M059J (cell line): ENCODE measurements around the gene SULT2A1. TPM values are rescaled to one million over a fixed set of nuclear protein-coding genes. Genes with fewer than 3 reads are reported as not detected.
"Not testable (repeated sequence)": the region's sequence is repeated elsewhere in the genome, so short reads cannot be mapped to it uniquely, and the experiment has no call there.

Experiments used
- DNase-seq: peaks from one replicate; pipeline ENCODE4 v3.0.0-alpha.2; 2012; ENCODE audit warnings: low read depth
- total RNA-seq: library from RNA; depleted of rRNA; stranded (reverse); fragments of >200 nt; shearing (Covaris generic); gene quantifications from 2 replicates; pipeline ENCODE4 v1.2.3, GENCODE V29; 2014; rRNA removed

Gene SULT2A1, protein sequence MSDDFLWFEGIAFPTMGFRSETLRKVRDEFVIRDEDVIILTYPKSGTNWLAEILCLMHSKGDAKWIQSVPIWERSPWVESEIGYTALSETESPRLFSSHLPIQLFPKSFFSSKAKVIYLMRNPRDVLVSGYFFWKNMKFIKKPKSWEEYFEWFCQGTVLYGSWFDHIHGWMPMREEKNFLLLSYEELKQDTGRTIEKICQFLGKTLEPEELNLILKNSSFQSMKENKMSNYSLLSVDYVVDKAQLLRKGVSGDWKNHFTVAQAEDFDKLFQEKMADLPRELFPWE
- not detected in 2 replicates for total RNA-seq

DNA sequence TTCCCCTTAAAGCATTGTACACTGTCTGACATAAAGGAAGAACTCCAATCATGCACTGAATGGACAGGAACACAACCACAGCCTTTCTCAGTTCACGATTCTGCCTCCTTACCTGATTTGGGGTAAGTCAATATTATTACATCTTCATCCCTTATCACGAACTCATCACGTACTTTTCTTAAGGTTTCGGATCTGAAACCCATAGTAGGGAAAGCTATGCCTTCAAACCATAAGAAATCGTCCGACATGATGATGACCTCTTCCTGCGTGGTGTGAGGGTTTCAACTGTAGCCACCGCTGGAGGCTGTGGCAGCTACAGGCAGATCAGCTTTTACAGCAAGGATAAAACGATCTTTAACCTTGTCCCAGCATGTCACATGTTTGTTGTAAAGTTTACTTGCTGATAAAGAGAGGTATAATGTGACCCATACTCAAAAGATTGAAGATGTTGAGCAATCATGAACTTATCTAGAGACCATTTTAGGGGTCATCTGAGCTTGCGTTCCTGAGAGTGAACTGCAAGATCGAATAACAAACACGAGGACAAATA lies at the start of gene SULT2A1:
TSS of gene SULT2A1 (minus strand) at position 306 of the 550 bp plus-strand sequence. CDS start at position 248, 58 bp downstream.
- no peak for DNase-seq

DNA sequence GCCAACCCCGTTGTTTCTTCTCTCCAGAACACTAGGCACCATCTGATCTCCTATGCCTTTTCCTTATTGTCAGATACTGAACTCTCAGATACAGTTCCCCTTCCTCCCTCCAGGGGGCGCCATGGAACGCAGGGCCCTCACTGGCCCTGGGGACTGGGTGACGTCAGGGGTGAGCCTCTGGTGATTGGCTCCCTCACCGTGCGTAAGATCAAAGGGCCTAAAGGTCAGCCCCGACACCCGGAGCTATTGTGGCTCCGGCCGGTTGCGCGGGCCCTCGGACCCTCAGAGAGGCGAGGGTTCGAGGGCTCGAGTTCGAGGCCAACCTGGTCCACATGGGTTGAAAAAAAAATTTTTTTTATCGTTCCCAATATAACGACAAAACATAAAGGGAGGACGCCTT lies 42.5 kb upstream of the SULT2A1 start:
- DNase-seq = not testable (repeated sequence)

DNA sequence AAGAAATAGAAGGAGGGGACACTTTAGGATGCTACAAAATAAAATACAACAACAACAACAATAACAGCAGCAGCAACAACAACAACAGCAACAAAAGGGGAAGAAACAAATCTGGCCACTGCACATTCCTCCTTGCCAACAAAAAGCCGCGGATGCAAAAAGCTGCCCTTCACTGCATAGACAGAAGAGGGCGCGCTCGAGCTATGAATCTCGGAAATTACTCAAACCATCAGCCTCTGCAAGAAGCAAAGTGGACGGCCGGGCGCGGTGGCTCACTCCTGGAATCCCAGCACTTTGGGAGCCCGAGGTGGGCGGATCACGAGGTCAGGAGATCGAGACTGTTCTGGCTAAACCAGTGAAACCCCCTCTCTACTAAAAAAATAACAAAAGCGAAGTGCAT lies 34.0 kb upstream of the SULT2A1 start:
- DNase-seq = not testable (repeated sequence)

DNA sequence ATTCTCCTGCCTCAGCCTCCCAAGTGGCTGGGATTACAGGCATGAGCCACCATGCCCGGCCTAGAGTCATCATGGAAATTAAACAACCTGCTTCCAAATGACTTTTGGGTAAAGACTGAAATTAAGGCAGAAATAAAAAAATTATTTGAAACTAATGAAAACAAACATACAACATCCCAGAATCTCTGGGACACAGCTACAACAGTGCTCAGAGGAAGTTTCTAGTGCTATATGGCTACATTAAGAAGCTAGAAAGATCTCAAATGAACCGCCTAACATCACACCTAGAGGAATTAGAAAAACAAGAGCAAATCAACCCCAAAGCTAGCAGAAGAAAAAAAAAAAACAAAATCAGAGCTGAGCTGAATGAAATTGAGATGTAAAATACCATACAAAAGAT lies 24.1 kb upstream of the SULT2A1 start:
- DNase-seq = not testable (repeated sequence)

DNA sequence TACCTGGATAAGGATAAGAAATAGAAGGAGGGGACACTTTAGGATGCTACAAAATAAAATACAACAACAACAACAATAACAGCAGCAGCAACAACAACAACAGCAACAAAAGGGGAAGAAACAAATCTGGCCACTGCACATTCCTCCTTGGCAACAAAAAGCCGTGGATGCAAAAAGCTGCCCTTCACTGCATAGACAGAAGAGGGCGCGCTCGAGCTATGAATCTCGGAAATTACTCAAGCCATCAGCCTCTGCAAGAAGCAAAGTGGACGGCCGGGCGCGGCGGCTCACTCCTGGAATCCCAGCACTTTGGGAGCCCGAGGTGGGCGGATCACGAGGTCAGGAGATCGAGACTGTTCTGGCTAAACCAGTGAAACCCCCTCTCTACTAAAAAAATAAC lies 23.2 kb upstream of the SULT2A1 start:
- DNase-seq = not testable (repeated sequence)

DNA sequence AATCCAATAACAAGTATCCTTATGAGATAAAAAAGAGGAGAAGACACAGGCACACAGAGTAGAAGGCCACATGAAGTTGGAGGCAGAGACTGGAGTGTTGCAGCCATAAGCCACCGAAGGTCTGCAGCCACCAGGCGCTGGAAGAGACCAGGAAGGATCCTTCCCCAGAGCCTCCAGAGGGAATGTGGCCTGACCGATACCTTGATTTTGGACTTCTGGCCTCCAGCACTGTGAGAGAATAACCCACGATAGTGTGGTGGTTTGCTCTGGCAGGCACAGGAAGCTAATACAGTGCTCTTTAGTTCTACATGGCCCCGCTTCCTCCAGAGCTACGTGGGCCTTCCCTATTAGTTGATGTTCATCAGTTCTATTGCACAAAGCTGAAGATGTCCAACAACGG lies 15.3 kb upstream of the SULT2A1 start:
- DNase-seq = no peak

DNA sequence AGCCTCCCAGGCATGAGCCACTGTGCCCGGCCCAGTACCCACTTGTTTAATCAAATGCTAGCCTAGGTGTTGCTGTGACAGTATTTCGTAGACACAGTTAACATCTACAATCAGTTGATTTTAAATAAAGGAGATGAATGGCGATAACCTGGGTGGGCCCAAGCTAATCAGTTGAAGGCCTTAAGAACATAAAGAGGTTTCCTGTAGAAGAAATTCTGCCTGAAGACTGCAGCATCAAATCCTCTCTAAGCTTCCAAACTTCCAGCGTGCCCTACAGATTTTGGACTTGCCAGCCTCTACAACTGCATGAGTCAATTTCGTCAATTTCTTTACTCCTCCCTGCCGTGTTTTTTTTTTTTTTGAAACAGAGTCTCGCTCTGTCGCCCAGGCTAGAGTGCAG lies 13.2 kb upstream of the SULT2A1 start:
- no peak for DNase-seq

DNA sequence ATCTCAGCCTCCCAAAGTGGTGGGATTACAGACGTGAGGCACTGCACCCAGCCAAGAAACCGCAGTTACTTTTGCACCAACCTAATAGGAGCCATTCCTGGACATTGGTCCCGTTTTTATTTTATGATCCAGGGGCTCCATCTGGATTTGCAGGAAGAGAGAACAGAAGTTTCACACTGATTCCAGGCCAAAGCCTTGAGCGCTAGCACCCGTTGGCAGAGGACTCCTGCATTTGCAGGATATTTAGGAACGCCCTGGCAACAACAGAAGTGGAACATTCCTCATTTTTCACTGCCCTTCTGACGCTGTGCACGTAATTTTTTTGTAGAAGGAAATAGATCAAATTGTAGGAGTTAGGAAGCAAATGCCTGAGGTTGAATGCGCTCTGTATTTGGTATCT lies 11.7 kb upstream of the SULT2A1 start:
- DNase-seq = no peak

DNA sequence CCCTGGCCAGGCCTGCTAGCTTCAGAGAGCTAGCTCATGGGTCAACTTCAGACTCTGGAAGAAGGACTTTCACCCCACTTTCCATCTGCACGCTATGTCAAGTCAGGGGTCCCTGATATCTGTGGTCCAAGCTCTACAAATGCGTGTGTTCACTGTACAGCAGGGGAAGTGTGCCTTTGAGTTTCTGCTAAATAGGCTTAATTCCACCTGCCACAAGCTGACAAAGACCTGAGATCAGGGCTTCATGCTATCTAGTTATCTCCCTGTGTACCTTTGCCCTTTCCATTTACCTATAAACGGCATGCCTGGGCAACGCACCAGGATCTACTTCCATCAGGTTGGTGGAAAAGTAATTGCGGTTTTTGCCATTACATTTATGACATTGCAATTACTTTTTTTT lies 10.7 kb upstream of the SULT2A1 start:
- DNase-seq = no peak

DNA sequence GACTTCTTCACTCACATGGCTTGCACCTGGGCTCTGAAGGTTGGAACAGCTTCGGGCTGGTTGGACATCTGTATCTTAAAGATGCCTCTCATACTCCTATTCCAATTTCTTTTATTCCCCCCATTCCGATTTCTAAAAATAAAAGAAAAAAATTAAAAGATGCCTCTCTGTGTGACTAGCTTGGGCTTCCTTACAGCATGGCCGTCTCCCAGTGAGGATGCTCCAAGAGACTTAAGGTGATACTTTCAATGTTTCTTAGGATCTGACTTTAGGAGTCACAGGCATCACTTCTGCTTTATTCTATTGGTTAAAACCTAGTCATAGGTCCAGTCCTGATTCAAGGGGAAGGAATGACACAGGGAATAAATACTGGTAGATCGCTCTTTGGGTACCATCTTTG lies 9.9 kb upstream of the SULT2A1 start:
- no peak for DNase-seq

DNA sequence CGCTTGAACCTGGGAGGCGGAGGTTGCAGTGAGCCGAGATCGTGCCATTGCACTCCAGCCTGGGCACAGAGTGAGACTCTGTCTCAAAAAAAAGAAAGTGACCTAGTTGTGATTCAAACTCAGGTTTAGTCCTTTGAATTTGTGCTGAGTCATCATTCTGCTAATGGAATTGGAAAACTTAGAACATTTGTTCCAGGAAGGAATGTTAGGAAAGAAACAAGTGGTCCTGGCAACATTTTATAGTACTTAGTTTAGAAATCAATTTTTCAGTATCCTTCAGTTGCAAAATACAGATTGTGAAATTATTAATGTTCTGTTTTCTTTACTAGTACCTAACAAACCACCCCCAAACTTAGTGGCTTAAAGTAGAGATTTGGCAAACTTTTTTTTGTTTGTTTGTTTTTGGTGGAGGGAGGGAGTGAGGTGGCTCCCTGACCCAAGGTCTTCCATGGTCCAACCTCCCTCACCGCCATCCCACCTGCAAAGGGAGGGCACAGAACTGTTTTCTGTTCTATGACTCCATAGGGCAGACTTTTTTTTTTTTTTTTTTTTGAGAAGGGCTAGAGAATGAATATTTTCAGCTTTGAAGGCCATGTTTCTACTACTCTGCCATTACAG lies 9.2 kb upstream of the SULT2A1 start:
- no peak for DNase-seq

DNA sequence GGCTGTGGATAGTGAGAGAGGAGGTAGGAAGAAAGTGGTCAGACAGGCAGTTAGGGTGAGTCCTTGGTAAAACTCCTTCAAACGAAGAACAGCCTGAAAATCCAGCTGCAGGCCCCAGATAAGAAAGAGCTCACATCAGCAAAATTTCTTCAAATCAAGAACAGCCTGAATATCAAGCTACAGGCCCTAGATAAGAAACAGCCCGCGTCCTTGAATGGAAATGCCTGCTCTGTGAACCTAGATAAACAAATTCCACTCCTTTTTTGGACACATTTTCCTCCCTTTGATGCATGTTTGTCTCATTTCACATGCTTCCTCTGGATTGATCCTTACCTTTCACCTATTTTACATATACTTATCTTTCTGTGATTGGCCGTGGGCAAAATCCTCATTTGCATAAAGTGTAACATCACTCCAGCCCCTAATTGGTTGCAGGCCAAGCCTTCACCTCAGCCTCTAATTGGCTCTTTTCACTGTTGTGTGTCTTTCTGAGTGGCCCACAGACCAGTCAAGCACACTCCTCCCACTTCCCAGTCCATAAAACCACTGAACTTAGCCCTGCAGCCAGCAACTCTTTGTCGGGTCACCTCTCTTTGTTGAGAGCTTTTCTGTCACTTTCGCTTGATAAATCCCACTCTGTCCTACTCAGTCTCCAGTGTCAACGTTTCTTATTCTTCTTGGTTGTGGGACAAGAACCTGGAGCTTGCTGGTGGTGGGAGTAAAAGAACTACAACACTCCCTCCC lies 6.0 kb upstream of the SULT2A1 start:
- peak; percentile 20 for DNase-seq

DNA sequence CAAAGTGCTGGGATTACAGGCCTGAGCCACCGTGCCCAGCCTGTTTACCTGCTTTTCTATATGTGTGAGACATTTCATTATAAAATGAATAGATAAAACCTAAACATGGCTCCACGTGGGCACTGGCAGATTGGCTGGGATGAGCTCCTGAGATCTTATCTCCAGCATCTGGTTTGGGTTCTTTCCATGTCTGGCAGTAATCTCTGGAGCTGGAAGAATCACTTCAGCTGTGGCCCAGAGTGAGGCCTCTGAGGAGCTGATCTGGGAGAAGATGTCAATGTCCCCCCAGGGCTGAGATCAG lies 5.5 kb upstream of the SULT2A1 start:
- no peak for DNase-seq

DNA sequence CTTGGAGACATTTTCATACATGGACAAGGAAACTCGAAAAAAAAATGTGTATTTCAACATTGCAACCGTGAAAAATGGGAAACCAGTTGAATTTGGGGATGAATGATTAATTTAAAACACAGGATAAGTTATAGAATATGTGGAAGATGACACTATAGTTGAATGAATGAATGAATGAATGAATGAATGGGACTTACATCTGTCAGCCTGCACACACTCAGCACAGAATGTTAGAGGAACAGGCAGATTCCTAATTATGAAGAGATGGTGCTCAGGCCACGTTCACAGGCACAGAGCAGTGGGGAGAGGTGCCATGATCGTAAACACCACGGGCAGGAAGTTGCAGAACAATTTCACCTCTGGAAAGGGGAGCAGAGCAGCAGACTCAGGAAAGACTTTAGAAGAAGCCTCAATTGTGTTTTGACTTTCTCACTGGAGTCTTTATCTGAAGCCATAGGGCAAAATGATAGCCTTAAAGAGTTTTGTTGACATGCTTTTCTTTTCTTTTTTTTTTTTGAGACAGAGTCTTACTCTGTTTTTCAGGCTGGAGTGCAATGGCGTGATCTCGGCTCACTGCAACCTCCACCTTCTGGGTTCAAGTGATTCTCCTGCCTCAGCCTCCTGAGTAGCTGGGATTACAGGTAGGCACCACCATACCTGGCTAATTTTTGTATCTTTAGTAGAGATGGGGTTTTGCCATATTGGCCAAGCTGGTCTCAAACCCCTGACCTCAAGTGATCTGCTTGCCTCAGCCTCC lies 4.9 kb upstream of the SULT2A1 start:
- DNase-seq = no peak

DNA sequence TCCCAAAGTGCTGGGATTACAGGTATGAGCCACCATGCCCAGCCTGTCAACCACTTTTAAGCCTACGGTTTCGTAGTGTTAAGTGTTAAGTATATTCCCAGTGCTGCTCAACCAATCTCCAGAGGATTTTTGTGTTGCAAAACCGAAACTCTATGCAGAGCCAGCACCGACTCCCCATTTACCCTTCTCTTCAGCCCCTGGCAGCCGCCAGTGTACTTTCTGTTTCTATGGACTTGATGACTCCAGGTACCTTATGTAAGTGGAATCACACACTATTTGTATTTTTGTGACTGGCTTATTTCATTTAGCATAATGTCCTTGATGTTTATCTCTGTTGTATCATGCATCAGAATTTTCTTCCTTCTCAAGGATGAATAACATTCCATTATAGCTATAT lies 1.1 kb downstream of the SULT2A1 start:
- DNase-seq = no peak

DNA sequence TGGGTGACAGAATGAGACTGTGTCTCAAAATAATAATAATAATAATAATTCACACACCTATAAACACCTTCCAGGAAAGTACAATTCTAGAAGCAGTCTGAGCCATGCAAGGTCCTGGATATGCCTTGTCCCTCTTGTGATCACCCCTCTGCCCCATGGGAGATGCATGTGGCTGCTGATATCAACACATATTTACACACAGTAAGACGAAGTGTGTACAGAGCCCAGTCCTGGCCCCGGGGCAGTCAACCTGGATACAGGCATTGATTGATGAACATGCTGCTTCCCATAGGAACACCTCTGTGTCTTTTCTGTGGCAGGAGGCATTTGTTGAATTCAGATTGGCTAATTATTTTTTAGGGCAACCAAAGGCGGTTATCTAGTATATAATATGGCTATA lies 3.2 kb downstream of the SULT2A1 start:
- DNase-seq = no peak

DNA sequence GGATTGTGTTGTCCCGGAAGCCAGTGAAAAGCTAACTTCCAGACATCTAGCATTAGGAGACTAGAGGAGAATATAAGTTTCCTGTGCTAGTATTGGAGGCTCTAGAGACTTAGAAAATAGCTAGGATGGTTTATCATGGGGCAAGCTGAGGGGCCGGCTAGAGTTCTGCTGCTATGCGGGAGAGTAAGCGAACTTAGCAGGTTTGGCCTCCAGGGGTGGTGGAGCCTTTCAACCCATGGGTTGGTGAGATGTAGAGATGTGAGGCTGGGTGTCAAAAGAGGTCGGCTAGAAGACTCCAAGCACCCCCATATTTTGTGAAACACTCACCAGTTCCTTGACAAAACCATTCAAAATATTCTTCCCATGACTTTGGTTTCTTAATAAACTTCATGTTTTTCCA lies 4.4 kb downstream of the SULT2A1 start:
- no peak for DNase-seq

DNA sequence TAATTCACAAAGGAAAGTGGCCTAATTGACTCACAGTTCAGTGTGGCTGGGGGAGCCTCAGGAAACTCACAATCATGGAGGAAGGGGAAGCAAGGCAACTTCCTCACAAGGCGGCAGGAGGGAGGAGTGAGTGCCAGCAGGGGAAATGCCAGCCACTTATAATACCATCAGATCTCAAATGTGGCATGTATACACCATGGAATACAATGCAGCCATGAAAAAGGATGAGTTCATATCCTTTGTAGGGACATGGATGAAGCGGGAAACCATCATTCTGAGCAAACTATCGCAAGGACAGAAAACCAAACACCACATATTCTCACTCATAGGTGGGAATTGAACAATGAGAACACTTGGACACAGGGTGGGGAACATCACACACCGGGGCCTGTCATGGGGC lies 6.7 kb downstream of the SULT2A1 start:
- not testable (repeated sequence) for DNase-seq

DNA sequence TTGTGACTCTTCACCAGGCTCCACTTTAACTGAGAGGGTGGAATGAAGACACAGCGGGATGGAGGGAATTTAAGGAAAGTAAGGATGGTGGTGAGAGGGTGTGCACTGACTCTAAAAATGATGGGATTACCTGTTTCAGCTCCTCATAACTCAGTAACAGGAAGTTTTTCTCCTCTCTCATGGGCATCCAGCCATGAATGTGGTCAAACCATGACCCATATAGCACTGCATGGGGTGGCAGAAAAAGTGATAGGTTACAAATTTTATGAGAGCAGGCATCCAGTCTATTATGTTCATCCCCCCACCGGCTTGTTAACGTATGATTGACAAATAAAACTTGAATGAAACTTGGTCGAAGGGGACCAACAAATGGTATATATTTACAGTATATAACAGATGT lies 7.2 kb downstream of the SULT2A1 start:
- peak; percentile 37 for DNase-seq

DNA sequence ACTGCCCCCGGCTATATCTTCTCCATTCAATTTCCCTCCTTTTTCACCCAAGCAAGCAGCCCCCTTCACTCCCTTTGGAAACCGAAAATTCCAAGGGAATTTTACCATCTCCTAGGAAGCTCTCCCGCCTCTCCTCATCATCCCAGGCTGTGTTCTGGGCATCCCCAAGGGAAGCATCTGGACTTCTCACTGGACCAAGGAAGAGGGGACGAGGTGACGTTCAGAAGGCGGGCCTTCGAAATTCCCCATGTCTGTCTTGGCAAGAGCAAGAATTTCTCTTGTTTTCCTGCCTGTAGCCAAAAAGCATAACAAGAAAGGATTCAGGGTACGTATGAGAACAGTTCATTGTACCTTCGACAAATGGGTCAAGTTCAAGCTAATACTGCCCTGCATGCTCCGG lies 20.9 kb downstream of the SULT2A1 start:
- DNase-seq = no peak

DNA sequence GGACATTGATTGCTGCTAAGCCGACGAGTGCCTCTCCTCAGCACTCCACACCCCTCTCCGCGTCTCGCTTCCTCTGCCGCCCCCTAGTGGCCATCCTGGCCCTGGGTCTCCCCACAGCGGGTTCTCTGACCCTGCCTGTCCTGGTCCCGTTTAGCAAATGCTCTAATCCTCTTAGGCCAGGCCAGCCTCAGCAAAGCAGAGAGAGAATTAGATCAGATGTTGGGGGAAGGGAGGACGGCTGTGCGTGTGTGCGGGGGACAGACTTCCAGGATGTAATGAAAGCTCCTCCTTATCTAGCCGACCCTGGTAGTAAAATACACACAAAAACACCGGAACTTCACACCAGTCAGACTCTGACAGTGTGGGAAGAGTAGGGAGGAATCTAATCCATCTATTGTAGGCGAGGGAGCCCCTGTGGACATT lies 22.6 kb downstream of the SULT2A1 start:
- DNase-seq = peak; percentile 75

DNA sequence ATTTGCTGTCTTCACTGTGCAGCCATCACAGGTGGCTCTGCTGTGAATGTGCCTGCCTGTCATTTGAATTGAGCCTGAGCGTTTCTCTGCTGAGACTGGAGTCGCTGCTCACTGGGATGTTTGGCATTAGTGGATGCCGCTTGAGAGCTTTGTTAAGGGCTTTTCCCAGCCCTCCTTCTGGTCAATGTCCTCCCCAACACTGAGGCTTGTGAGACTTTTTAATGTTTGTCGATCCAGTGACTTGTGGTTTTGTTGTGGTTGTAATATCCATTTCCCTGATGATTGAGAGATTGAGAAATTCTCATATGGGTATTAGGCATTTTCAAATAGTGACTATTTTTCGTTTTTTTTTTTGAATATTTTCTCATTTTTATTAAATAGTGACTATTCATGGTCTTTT lies 24.5 kb downstream of the SULT2A1 start:
- no peak for DNase-seq
